ENCODE results near the gene DBT. TPM values are rescaled to one million over a fixed set of nuclear protein-coding genes. Genes with fewer than 3 reads are reported as not detected.
"Not testable (repeated sequence)": the region's sequence is repeated elsewhere in the genome, so short reads cannot be mapped to it uniquely, and the experiment has no call there.

The DBT gene
- total RNA-seq, 4 donors from 2014 or later = 6.4 to 15.2 (median 10.5) TPM

GRCh38 chr1:100265562-100265930, 15.9 kb upstream of the DBT start:
- no peak for TF ChIP-seq CTCF (IDR thresholded peaks at IDR 0.05)
- no peak for TF ChIP-seq POLR2A (IDR thresholded peaks at IDR 0.05)
- no peaks in the 10 kb centered on the region for H3K36me3 ChIP-seq
- DNase-seq = no peak

GRCh38 chr1:100264081-100264480, 14.4 kb upstream of the DBT start:
- H3K9me3 ChIP-seq; H3K27me3 ChIP-seq; H3K4me1 ChIP-seq; H3K4me3 ChIP-seq; H3K27ac ChIP-seq; H3K36me3 ChIP-seq; intact Hi-C loops (cut with DNase I; ENCODE audit: low total_unique reads); DNase-seq: not testable (repeated sequence)

More at GRCh38 chr1:100265562-100265930, 15.9 kb upstream of the DBT start:
- H3K27me3 ChIP-seq = no peaks in the 10 kb centered on the region
- H3K9me3 ChIP-seq = no peaks in the 10 kb centered on the region
- no peaks in the 10 kb centered on the region for H3K4me1 ChIP-seq
- H3K27ac ChIP-seq = peak overlapping the region; percentile 79 to 83
- intact Hi-C loops (cut with DNase I; ENCODE audit: low total_unique reads) = no loop called here
- peak overlapping the region; percentile 68 to 99 for H3K4me3 ChIP-seq

GRCh38 chr1:100261686-100262085, 12.1 kb upstream of the DBT start:
- Histone ChIP-seq H3K4me3 (no peak overlapping the region), H3K36me3 (no peaks in the 10 kb centered on the region), H3K4me1 (no peaks in the 10 kb centered on the region), H3K27me3 (no peaks in the 10 kb centered on the region), H3K9me3 (no peaks in the 10 kb centered on the region), H3K27ac (no peak overlapping the region)
- intact Hi-C loops (cut with DNase I; ENCODE audit: low total_unique reads) = no loop called here
- TF ChIP-seq CTCF (IDR thresholded peaks at IDR 0.05) (no peak), POLR2A (IDR thresholded peaks at IDR 0.05) (no peak)
- DNase-seq = no peak

GRCh38 chr1:100258427-100258826, 8.8 kb upstream of the DBT start:
- intact Hi-C loops (cut with DNase I; ENCODE audit: low total_unique reads); H3K36me3 ChIP-seq; H3K4me1 ChIP-seq; H3K4me3 ChIP-seq; H3K27ac ChIP-seq; H3K27me3 ChIP-seq; DNase-seq; H3K9me3 ChIP-seq: not testable (repeated sequence)

- DNase-seq; H3K27me3 ChIP-seq; H3K4me3 ChIP-seq; H3K4me1 ChIP-seq; H3K27ac ChIP-seq; H3K36me3 ChIP-seq; intact Hi-C loops (cut with DNase I; ENCODE audit: low total_unique reads); H3K9me3 ChIP-seq: not testable (repeated sequence)
Measured at GRCh38 chr1:100256273-100256672, 6.6 kb upstream of the DBT start.

GRCh38 chr1:100253552-100253951, 3.9 kb upstream of the DBT start:
- TF ChIP-seq CTCF (IDR thresholded peaks at IDR 0.05) = no peak
- TF ChIP-seq POLR2A (IDR thresholded peaks at IDR 0.05) = no peak
- Histone ChIP-seq H3K27ac (no peak overlapping the region), H3K9me3 (no peaks in the 10 kb centered on the region), H3K27me3 (no peaks in the 10 kb centered on the region), H3K4me1 (peaks cover 0 to 3% of the 10 kb centered on the region in 2 donors), H3K4me3 (no peak overlapping the region), H3K36me3 (no peaks in the 10 kb centered on the region)
- no peak for DNase-seq
- intact Hi-C loops (cut with DNase I; ENCODE audit: low total_unique reads) = no loop called here

- H3K36me3 ChIP-seq = no peaks in the 10 kb centered on the region
- H3K4me1 ChIP-seq = peaks cover 0 to 9% of the 10 kb centered on the region in 2 donors
- DNase-seq = no peak
- no peak overlapping the region for H3K4me3 ChIP-seq
- no peaks in the 10 kb centered on the region for H3K27me3 ChIP-seq
- H3K9me3 ChIP-seq = no peaks in the 10 kb centered on the region
- intact Hi-C loops (cut with DNase I; ENCODE audit: low total_unique reads) = no loop called here
- TF ChIP-seq POLR2A (IDR thresholded peaks at IDR 0.05) (no peak), CTCF (IDR thresholded peaks at IDR 0.05) (no peak)
- no peak overlapping the region for H3K27ac ChIP-seq
Measured at GRCh38 chr1:100252901-100253300, 3.3 kb upstream of the DBT start.
